ENCODE data around the gene ASB1.

The ASB1 gene

GRCh38 chr2:238487134-238487533 is 60.4 kb downstream of the ASB1 start:
- H3K4me1 ChIP-seq (ENCODE audit: control insufficient read depth, insufficient read depth, low read length), result no peaks in the 10 kb centered on the region
- H3K27ac ChIP-seq (ENCODE audit: extremely low read depth, low read depth, low read length), result no peak overlapping the region
- TF ChIP-seq ZNF785 (tag by site-specific recombination; IDR thresholded peaks at IDR 0.05) (no peak), ZNF354C (tag by site-specific recombination; IDR thresholded peaks at IDR 0.05; ENCODE audit: borderline replicate concordance, low read depth) (no peak), KLF9 (tag by site-specific recombination; IDR thresholded peaks at IDR 0.05; ENCODE audit: low read depth) (no peak), ZNF513 (tag by site-specific recombination; IDR thresholded peaks at IDR 0.05) (no peak), ZNF776 (tag by site-specific recombination; IDR thresholded peaks at IDR 0.05; ENCODE audit: borderline replicate concordance) (no peak), ZNF426 (tag by site-specific recombination; IDR thresholded peaks at IDR 0.05) (no peak), ZNF248 (tag by site-specific recombination; IDR thresholded peaks at IDR 0.05) (no peak), ZNF184 (tag by site-specific recombination; IDR thresholded peaks at IDR 0.05) (no peak), ZNF510 (tag by site-specific recombination; IDR thresholded peaks at IDR 0.05; ENCODE audit: insufficient replicate concordance) (no peak), SCRT1 (tag by site-specific recombination; IDR thresholded peaks at IDR 0.05; ENCODE audit: borderline replicate concordance) (no peak), ZXDB (tag by site-specific recombination; IDR thresholded peaks at IDR 0.05) (no peak), ZNF585B (tag by site-specific recombination; IDR thresholded peaks at IDR 0.05) (no peak), PBX3 (CRISPR knock-in tag; IDR thresholded peaks at IDR 0.05) (no peak), ZBTB10 (tag by site-specific recombination; IDR thresholded peaks at IDR 0.05) (no peak), ZNF202 (tag by site-specific recombination; IDR thresholded peaks at IDR 0.05; ENCODE audit: borderline replicate concordance) (no peak), ZSCAN18 (tag by site-specific recombination; IDR thresholded peaks at IDR 0.05) (no peak), ZNF664 (tag by site-specific recombination; IDR thresholded peaks at IDR 0.05) (no peak), ZNF324 (tag by site-specific recombination; IDR thresholded peaks at IDR 0.05) (no peak), ZFHX2 (tag by site-specific recombination; conservative IDR thresholded peaks at IDR 0.05) (no peak), PRDM4 (tag by site-specific recombination; IDR thresholded peaks at IDR 0.05) (no peak)

More at GRCh38 chr2:238487134-238487533, 60.4 kb downstream of the ASB1 start:
- peaks cover 0 to 10% of the 10 kb centered on the region in 2 experiments; a peak in 1 of 3 replicates for H3K36me3 ChIP-seq (ENCODE audit: control insufficient read depth in 2 of 2, insufficient read depth in 1 of 2, low read length in 2 of 2)
- ChIA-PET CTCF (no interaction called here), POLR2A (no interaction called here)
- no peaks in the 10 kb centered on the region for H3K9me3 ChIP-seq (ENCODE audit: control insufficient read depth, insufficient read depth, low read depth, low read length)
- no peak overlapping the region for H3K4me3 ChIP-seq (ENCODE audit: low read depth, low read length)

All from HEK293 (cell line).